K562 (cell line): Measurements from ENCODE around the gene IFT27. TPM values are rescaled to one million over a fixed set of nuclear protein-coding genes. Genes with fewer than 3 reads are reported as not detected.

Experiments used
- ATAC-seq: fragments of 200-7000 bp; cut with Tn5 transposase; 3 replicates; pipeline ENCODE4 v1.9.1; 2020; ENCODE audit warnings: moderate library complexity
- BruUV-seq: library from RNA; stranded (reverse); fragments of 400-500 nt; replicated peaks from 2 replicates; lab custom pipeline; 2021; lab: Mats Ljungman, UMichigan
- CTCF ChIA-PET: fragments of 300-600 bp; formaldehyde crosslinking; extraction: SDS; loops from one replicate; lab custom pipeline; 2021; ENCODE audit warnings: low intra/inter-chr PET ratio; lab: Yijun Ruan, JAX
- POLR2A ChIA-PET: fragments of 300-600, 350-650 bp; sonication (Branson Sonifier 250); formaldehyde crosslinking; extraction: SDS; loops from one replicate; lab custom pipeline; 2021; ENCODE audit warnings: antibody characterized with exemption, inconsistent platforms; lab: Yijun Ruan, JAX
- DNase-seq, 4 experiments: peaks; one replicate each; pipeline versions ENCODE4 v3.0.0 to v3.0.0-alpha.2; 2011 to 2018; ENCODE audit warnings: low spot score in 3 of 4, mixed read lengths in 3 of 4; ENCODE audit errors: extremely low read depth in 1 of 4
- FAIRE-seq: peaks from 2 replicates; lab custom pipeline; 2011; peaks lifted over from hg19 to GRCh38; lab: Jason Lieb, UNC
- H2AFZ ChIP-seq: 2 replicates; pipeline ENCODE4 v1.6.0; 2011; ENCODE audit warnings: low read depth, low read length, control low read depth, inconsistent platforms
- H3K27ac ChIP-seq: fragments of 200-600 bp; 3 replicates; pipeline ENCODE4 v1.8.0; 2011; ENCODE audit warnings: low read depth, mild to moderate bottlenecking, control low read depth, inconsistent platforms, low read length, moderate library complexity, mixed read lengths; ENCODE audit errors: extremely low read depth
- H3K27me3 ChIP-seq, 2 experiments: fragments of 300-600 bp in 1 of 2; 2 replicates in 1 of 2; 3 replicates in 1 of 2; pipeline versions ENCODE4 v1.6.0 to v1.8.0; 2011; ENCODE audit warnings: inconsistent platforms in 2 of 2, low read length in 2 of 2, mild to moderate bottlenecking in 1 of 2, mixed read lengths in 1 of 2, moderate library complexity in 1 of 2; ENCODE audit not compliant: control insufficient read depth in 2 of 2, insufficient read depth in 2 of 2
- H3K36me3 ChIP-seq: fragments of 300-600 bp; 3 replicates; pipeline ENCODE4 v1.8.0; 2011; ENCODE audit warnings: mild to moderate bottlenecking, low read length, inconsistent platforms; ENCODE audit not compliant: control insufficient read depth, insufficient read depth
- H3K4me1 ChIP-seq, 2 experiments: fragments of 200-600 bp in 1 of 2; replicated peaks in 1 of 2; 2 replicates in 1 of 2; 3 replicates in 1 of 2; pipeline versions ENCODE4 v1.5.1 to v1.8.0; 2011; ENCODE audit warnings: inconsistent platforms in 2 of 2, low read length in 2 of 2, mild to moderate bottlenecking in 1 of 2, mixed read lengths in 1 of 2, moderate library complexity in 1 of 2; ENCODE audit not compliant: control insufficient read depth in 2 of 2, insufficient read depth in 2 of 2
- H3K4me2 ChIP-seq: 2 replicates; pipeline ENCODE4 v1.6.1; 2011; ENCODE audit warnings: low read length, control low read depth, inconsistent platforms, mixed read lengths; ENCODE audit not compliant: insufficient read depth
- H3K4me3 ChIP-seq: fragments of 200-600 bp; sonication (generic), shearing (Covaris generic); 2 replicates; pipeline ENCODE4 v1.5.1; 2016; ENCODE audit warnings: control low read depth, inconsistent platforms
- H3K79me2 ChIP-seq: fragments of 200-600 bp; 3 replicates; pipeline ENCODE4 v1.8.0; 2011; ENCODE audit warnings: low read length, inconsistent platforms; ENCODE audit not compliant: control insufficient read depth, insufficient read depth
- H3K9ac ChIP-seq, 2 experiments: 2 replicates each; pipeline versions ENCODE4 v1.6.0 to v1.6.1; 2011; ENCODE audit warnings: low read depth in 2 of 2, low read length in 2 of 2, control low read depth in 1 of 2, inconsistent platforms in 1 of 2, mild to moderate bottlenecking in 1 of 2, mixed read lengths in 1 of 2; ENCODE audit not compliant: insufficient read depth in 1 of 2
- H3K9me1 ChIP-seq: one replicate; pipeline ENCODE4 v1.6.0; 2011; ENCODE audit warnings: inconsistent platforms, mild to moderate bottlenecking, low read length, moderate library complexity; ENCODE audit not compliant: control insufficient read depth, insufficient read depth
- H3K9me3 ChIP-seq: replicated peaks from 2 replicates; pipeline ENCODE4 v1.5.1; 2011; ENCODE audit warnings: low read depth, low read length, inconsistent platforms; ENCODE audit not compliant: control insufficient read depth, insufficient read depth
- H4K20me1 ChIP-seq: replicated peaks from 2 replicates; pipeline ENCODE4 v1.6.1; 2011; ENCODE audit warnings: low read length, inconsistent platforms, mixed read lengths; ENCODE audit not compliant: control insufficient read depth, insufficient read depth
- BCL6 ChIP-seq: fragments of 250-450 bp; sonication (Bioruptor Pico); IDR thresholded peaks from 2 replicates; pipeline ENCODE4 v1.4.0; 2020
- MAFG ChIP-seq: fragments of 450-650 bp; conservative IDR thresholded peaks from 2 replicates; pipeline ENCODE4 v1.6.1; 2016; ENCODE audit warnings: missing genetic modification characterization, missing compliant biosample characterization
- MCM5 ChIP-seq: fragments of 450-650 bp; IDR thresholded peaks from 2 replicates; pipeline ENCODE4 v1.6.1; 2016; ENCODE audit warnings: low read depth
- MTA1 ChIP-seq: fragments of 450-650 bp; IDR thresholded peaks from 2 replicates; pipeline ENCODE4 v1.6.1; 2017; ENCODE audit warnings: borderline replicate concordance
- NR2F6 ChIP-seq: fragments of 450-650 bp; formaldehyde crosslinking; IDR thresholded peaks from 2 replicates; pipeline ENCODE4 v1.4.0; 2020; ENCODE audit warnings: mild to moderate bottlenecking
- SFPQ ChIP-seq: fragments of 200-400 bp; formaldehyde crosslinking; IDR thresholded peaks from 2 replicates; pipeline ENCODE4 v1.6.1; 2017; ENCODE audit warnings: mild to moderate bottlenecking, low read depth, low read length, moderate library complexity
- ZNF133 ChIP-seq: fragments of 250-450 bp; sonication (Bioruptor Pico); IDR thresholded peaks from 2 replicates; pipeline ENCODE4 v1.4.0; 2020; ENCODE audit warnings: mild to moderate bottlenecking
- ZNF175 ChIP-seq: fragments of 200-800 bp; sonication (Bioruptor generic); IDR thresholded peaks from 2 replicates; pipeline ENCODE4 v1.6.1; 2016; ENCODE audit warnings: low read depth, mild to moderate bottlenecking, missing genetic modification characterization, missing compliant biosample characterization
- ZNF24 ChIP-seq: fragments of 450-650 bp; IDR thresholded peaks from 2 replicates; pipeline ENCODE4 v1.6.1; 2016
- ZNF3 ChIP-seq: fragments of 250-450 bp; sonication (Bioruptor Pico); IDR thresholded peaks from 2 replicates; pipeline ENCODE4 v1.5.0; 2021; ENCODE audit warnings: mild to moderate bottlenecking, moderate library complexity
- ZNF398 ChIP-seq: fragments of 250-450 bp; sonication (Bioruptor Pico); IDR thresholded peaks from 2 replicates; pipeline ENCODE4 v1.8.0; 2021; ENCODE audit warnings: moderate library complexity, mild to moderate bottlenecking, inconsistent platforms
- ZZZ3 ChIP-seq: fragments of 450-650 bp; IDR thresholded peaks from 2 replicates; pipeline ENCODE4 v1.6.1; 2016; ENCODE audit warnings: antibody characterized with exemption, mild to moderate bottlenecking, moderate library complexity
- WGBS: fragments of 100-300 bp; shearing (Covaris generic); methylation state at CpG from one replicate; pipeline ENCODE4 v1.1.6; 2016; ENCODE audit warnings: low coverage, mixed read lengths; ENCODE audit not compliant: insufficient coverage; ENCODE audit errors: missing lambda C conversion rate; 5-methylcytosine and 5-hydroxymethylcytosine counted together
- in situ Hi-C: fragments of 300-500 bp; cut with MboI; formaldehyde crosslinking; loops from 4 replicates; pipeline ENCODE4 v1.15.0; 2018; ENCODE audit warnings: inconsistent platforms, mixed read lengths
- intact Hi-C: fragments of 100-400 bp; cut with micrococcal nuclease; formaldehyde crosslinking; loops from 2 replicates; pipeline ENCODE4 v1.14.2; 2022
- polyA plus RNA-seq, 8 experiments: library from polyadenylated mRNA; depleted of rRNA in 4 of 8; stranded (reverse) in 5 of 8; unstranded in 3 of 8; fragments of >200 nt; fragmentation: Nextera tagmentation in 2 of 8; fragmentation: Illumina TruSeq in 1 of 8; extraction: Ambion mirVana in 2 of 8; extraction: Trizol in 1 of 8; gene quantifications; 2 replicates each; pipeline versions ENCODE4 v1.2.1 to v1.2.3, GENCODE V29; 2011 to 2014; ENCODE audit warnings: inconsistent platforms in 1 of 8, missing spikeins in 1 of 8
- total RNA-seq, 7 experiments: library from RNA; depleted of rRNA in 6 of 7; stranded (reverse); fragments of >200 nt in 6 of 7; fragmentation: Illumina TruSeq in 2 of 7; extraction: Trizol in 2 of 7; gene quantifications; 2 replicates each; pipeline versions ENCODE4 v1.2.1 to v1.2.3, GENCODE V29; 2011 to 2021; ENCODE audit warnings: low replicate concordance in 1 of 7

Gene IFT27
- total and polyA plus RNA-seq, 9 of the 15 experiments (the other 6 are each of a cell fraction or from before 2014, with no cell fraction given) = 0.01 to 1.4 (median 0.14) TPM; not detected in 1

GRCh38 chr22:36767035-36767775, 8.7 kb downstream of the IFT27 start:
- H3K4me1 ChIP-seq = no peaks in the 10 kb centered on the region
- no peak for TF ChIP-seq ZNF3 (CRISPR knock-in tag)
- TF ChIP-seq MTA1 = no peak
- no peak for TF ChIP-seq ZNF24
- TF ChIP-seq NR2F6 = no peak
- no peak for TF ChIP-seq ZNF175
- TF ChIP-seq BCL6 (CRISPR knock-in tag) = no peak
- no peak for TF ChIP-seq SFPQ
- TF ChIP-seq MAFG (tag) = no peak
- no peak for TF ChIP-seq ZNF133 (CRISPR knock-in tag)
- TF ChIP-seq ZNF398 = no peak
- TF ChIP-seq ZZZ3 = no peak
- no peak for TF ChIP-seq MCM5
- no TSS peak for BruUV-seq
- intact Hi-C loops (no loop called here), in situ Hi-C loops (no loop called here)
- H3K27me3 ChIP-seq = peaks cover 2 to 89% of the 10 kb centered on the region in 2 experiments; a peak in 4 of 5 replicates
- H3K4me3 ChIP-seq = no peak overlapping the region
- no peaks in the 10 kb centered on the region for H4K20me1 ChIP-seq
- no peak overlapping the region for H3K9ac ChIP-seq
- ChIA-PET POLR2A (interaction anchor here (0.7 to 0.8 kb wide), 2 partner anchors 13 to 23 kb away, joined by 3 to 4 read pairs; no protein-coding TSS in a partner anchor), CTCF (no interaction called here)
- H3K36me3 ChIP-seq = no peaks in the 10 kb centered on the region
- no peaks in the 10 kb centered on the region for H3K9me1 ChIP-seq
- no peak for ATAC-seq
- H3K79me2 ChIP-seq = no peaks in the 10 kb centered on the region
- H3K27ac ChIP-seq = no peak overlapping the region
- no peak overlapping the region for H2AFZ ChIP-seq
- WGBS = 0% methylated on average over 8 of the region's 10 CpGs
- no peaks in the 10 kb centered on the region for H3K9me3 ChIP-seq
- no peak for FAIRE-seq
- no peak overlapping the region for H3K4me2 ChIP-seq
- DNase-seq = no peak
